Calu3 (cell line): ENCODE data around the gene CAP1. TPM values are rescaled to one million over a fixed set of nuclear protein-coding genes. Genes with fewer than 3 reads are reported as not detected.
A peak's percentile ranks its signal among the peaks of the same experiment; 100 is the strongest.
"Not testable (repeated sequence)": the region's sequence is repeated elsewhere in the genome, so short reads cannot be mapped to it uniquely, and the experiment has no call there.

ENCODE experiments used
- BruUV-seq: library from RNA; stranded (reverse); fragments of 400-500 nt; replicated peaks from 2 replicates; lab custom pipeline; 2021; lab: Mats Ljungman, UMichigan
- CTCF ChIA-PET: fragments of 300-600 bp; sonication (Branson Sonifier 250); formaldehyde crosslinking; loops from one replicate; lab custom pipeline; 2022; ENCODE audit warnings: antibody characterized with exemption; lab: Charles Lee
- DNase-seq: peaks from one replicate; pipeline ENCODE4 v3.0.0; 2022
- H3K27ac Mint-ChIP-seq: one replicate; pipeline ENCODE4 v1.8.0; 2022; ENCODE audit warnings: mixed read lengths; ENCODE audit not compliant: unreplicated experiment
- H3K27me3 Mint-ChIP-seq: one replicate; pipeline ENCODE4 v1.8.0; 2022; ENCODE audit warnings: mixed read lengths; ENCODE audit not compliant: unreplicated experiment
- H3K36me3 Mint-ChIP-seq: one replicate; pipeline ENCODE4 v1.8.0; 2022; ENCODE audit warnings: mild to moderate bottlenecking, moderate library complexity, mixed read lengths; ENCODE audit not compliant: insufficient read depth, unreplicated experiment
- H3K4me1 Mint-ChIP-seq: one replicate; pipeline ENCODE4 v1.8.0; 2022; ENCODE audit warnings: mild to moderate bottlenecking, low read depth, mixed read lengths; ENCODE audit not compliant: unreplicated experiment
- H3K4me3 Mint-ChIP-seq: one replicate; pipeline ENCODE4 v1.8.0; 2022; ENCODE audit warnings: mild to moderate bottlenecking, low read depth, moderate library complexity, mixed read lengths; ENCODE audit not compliant: unreplicated experiment
- H3K9me3 Mint-ChIP-seq: one replicate; pipeline ENCODE4 v1.8.0; 2022; ENCODE audit warnings: low read depth, mixed read lengths; ENCODE audit not compliant: unreplicated experiment
- intact Hi-C: fragments of 100-400 bp; cut with micrococcal nuclease; formaldehyde crosslinking; loops from one replicate; pipeline ENCODE4 v1.10.0; 2022; ENCODE audit not compliant: unreplicated experiment
- total RNA-seq: library from RNA; stranded (reverse); gene quantifications from 2 replicates; pipeline ENCODE4 v1.2.3, GENCODE V29; 2022
- TF ChIP-seq, protein P1 (sequence below): fragments of 200-600 bp; IDR thresholded peaks from one replicate; pipeline ENCODE4 v1.8.0; 2022; ENCODE audit warnings: antibody characterized with exemption; ENCODE audit not compliant: unreplicated experiment

The CAP1 gene
- total RNA-seq, 1 experiment from 2014 or later = 307 TPM

- H3K9me3 Mint-ChIP-seq = no peaks in the 10 kb centered on the region
- no TSS peak for BruUV-seq
- H3K4me3 Mint-ChIP-seq = no peak overlapping the region
- TF ChIP-seq, protein P1, sequence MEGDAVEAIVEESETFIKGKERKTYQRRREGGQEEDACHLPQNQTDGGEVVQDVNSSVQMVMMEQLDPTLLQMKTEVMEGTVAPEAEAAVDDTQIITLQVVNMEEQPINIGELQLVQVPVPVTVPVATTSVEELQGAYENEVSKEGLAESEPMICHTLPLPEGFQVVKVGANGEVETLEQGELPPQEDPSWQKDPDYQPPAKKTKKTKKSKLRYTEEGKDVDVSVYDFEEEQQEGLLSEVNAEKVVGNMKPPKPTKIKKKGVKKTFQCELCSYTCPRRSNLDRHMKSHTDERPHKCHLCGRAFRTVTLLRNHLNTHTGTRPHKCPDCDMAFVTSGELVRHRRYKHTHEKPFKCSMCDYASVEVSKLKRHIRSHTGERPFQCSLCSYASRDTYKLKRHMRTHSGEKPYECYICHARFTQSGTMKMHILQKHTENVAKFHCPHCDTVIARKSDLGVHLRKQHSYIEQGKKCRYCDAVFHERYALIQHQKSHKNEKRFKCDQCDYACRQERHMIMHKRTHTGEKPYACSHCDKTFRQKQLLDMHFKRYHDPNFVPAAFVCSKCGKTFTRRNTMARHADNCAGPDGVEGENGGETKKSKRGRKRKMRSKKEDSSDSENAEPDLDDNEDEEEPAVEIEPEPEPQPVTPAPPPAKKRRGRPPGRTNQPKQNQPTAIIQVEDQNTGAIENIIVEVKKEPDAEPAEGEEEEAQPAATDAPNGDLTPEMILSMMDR = no peak
- DNase-seq = no peak
- H3K36me3 Mint-ChIP-seq = peaks cover 24% of the 10 kb centered on the region
- CTCF ChIA-PET = no interaction called here
- intact Hi-C loops = no loop called here
- peaks cover 20% of the 10 kb centered on the region for H3K4me1 Mint-ChIP-seq
- H3K27ac Mint-ChIP-seq = no peak overlapping the region
- no peaks in the 10 kb centered on the region for H3K27me3 Mint-ChIP-seq
Measured at GRCh38 chr1:40036574-40036973, 4.0 kb upstream of the CAP1 start.

DNA sequence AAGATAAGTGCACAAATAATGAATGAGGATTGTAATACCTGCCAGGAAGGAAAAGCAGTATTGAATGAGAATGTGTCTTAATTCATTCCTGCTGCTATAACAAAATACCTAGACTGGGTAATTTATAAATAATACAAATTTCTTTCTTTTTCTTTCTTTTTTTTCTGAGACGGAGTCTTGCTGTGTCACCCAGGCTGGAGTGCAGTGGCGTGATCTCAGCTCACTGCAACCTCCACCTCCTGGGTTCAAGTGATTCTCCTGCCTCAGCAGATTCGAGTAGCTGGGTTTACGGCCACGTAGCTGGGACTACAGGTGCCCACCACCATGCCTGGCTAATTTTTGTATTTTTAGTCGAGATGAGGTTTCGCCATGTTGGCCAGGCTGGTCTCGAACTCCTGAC, 3.3 kb upstream of the CAP1 start:
- H3K9me3 Mint-ChIP-seq, DNase-seq, intact Hi-C loops, H3K4me3 Mint-ChIP-seq, CTCF ChIA-PET, BruUV-seq, H3K27ac Mint-ChIP-seq, H3K27me3 Mint-ChIP-seq: not testable (repeated sequence)
- Mint-ChIP-seq H3K36me3 (peaks cover 31% of the 10 kb centered on the region), H3K4me1 (peaks cover 24% of the 10 kb centered on the region)

GRCh38 chr1:40038697-40039096, 1.8 kb upstream of the CAP1 start:
- intact Hi-C loops = no loop called here
- H3K27ac Mint-ChIP-seq = no peak overlapping the region
- no TSS peak for BruUV-seq
- H3K4me1 Mint-ChIP-seq = peaks cover 29% of the 10 kb centered on the region
- H3K4me3 Mint-ChIP-seq = no peak overlapping the region
- peaks cover 39% of the 10 kb centered on the region for H3K36me3 Mint-ChIP-seq
- TF ChIP-seq, protein P1 = no peak
- no peak for DNase-seq
- no peaks in the 10 kb centered on the region for H3K9me3 Mint-ChIP-seq
- no peaks in the 10 kb centered on the region for H3K27me3 Mint-ChIP-seq
- CTCF ChIA-PET = interaction anchor here (1.0 kb wide), 1 partner anchor 137 kb away, joined by 3 read pairs; the partner anchor contains the start of gene MYCL

DNA sequence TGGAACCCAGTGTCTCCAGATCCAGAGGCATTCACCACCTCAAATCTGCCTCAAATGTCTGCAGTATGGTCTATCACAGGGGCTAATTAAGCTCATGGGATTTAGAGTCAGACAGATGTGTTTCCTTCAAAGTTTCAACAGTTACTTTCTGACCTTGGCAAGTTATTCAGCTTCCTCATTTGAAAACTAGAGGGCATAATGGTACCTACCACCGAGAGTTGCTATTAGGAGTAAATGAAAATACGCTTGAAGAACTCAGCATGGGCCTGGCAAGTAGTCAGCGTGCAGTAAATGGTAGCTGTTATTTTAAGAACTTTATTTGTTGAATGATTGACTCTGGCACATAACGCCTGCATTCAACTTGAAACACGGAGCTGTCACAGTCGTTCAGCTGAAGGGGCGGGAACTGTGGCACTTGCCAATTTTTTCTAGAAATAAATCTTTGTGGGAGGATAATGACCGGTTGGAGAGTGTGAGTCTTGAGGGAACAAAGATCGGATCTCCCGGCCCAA, 1.2 kb upstream of the CAP1 start:
- Mint-ChIP-seq H3K4me3 (peak overlapping the region; percentile 85), H3K9me3 (no peaks in the 10 kb centered on the region), H3K36me3 (peaks cover 41% of the 10 kb centered on the region), H3K27ac (peak overlapping the region; percentile 77), H3K4me1 (peaks cover 29% of the 10 kb centered on the region), H3K27me3 (no peaks in the 10 kb centered on the region)
- CTCF ChIA-PET = interaction anchor here (0.5 to 1.5 kb wide), 4 partner anchors 9 to 334 kb away, joined by 3 to 8 read pairs (median 4); partner anchors contain the start of genes MYCL and SMAP2
- no peak for DNase-seq
- TF ChIP-seq, protein P1 = no peak
- BruUV-seq = no TSS peak
- intact Hi-C loops = no loop called here
